ENCODE measurements around the gene RAB6B. TPM values are rescaled to one million over a fixed set of nuclear protein-coding genes. Genes with fewer than 3 reads are reported as not detected.

RAB6B gene
- total RNA-seq, 1 donor from 2014 or later = 11.3 TPM

GRCh38 chr3:133937756-133938601, 42.3 kb upstream of the RAB6B start:
- Mint-ChIP-seq H3K9me3 (ENCODE audit: unreplicated experiment) (no peaks in the 10 kb centered on the region), H3K27me3 (ENCODE audit: unreplicated experiment) (no peaks in the 10 kb centered on the region), H3K36me3 (ENCODE audit: unreplicated experiment) (no peaks in the 10 kb centered on the region), H3K4me1 (ENCODE audit: unreplicated experiment) (peaks cover 39% of the 10 kb centered on the region), H3K4me3 (ENCODE audit: unreplicated experiment) (no peak overlapping the region), H3K27ac (ENCODE audit: unreplicated experiment) (peak overlapping the region; percentile 4)
- DNase-seq (ENCODE audit: extremely low spot score, unreplicated experiment) = peak; percentile 63
- TF ChIP-seq CTCF (IDR thresholded peaks at IDR 0.05) = no peak

GRCh38 chr3:133937061-133937686, 41.5 kb upstream of the RAB6B start:
- Mint-ChIP-seq H3K36me3 (ENCODE audit: unreplicated experiment) (no peaks in the 10 kb centered on the region), H3K27me3 (ENCODE audit: unreplicated experiment) (no peaks in the 10 kb centered on the region), H3K4me1 (ENCODE audit: unreplicated experiment) (peaks cover 31% of the 10 kb centered on the region), H3K27ac (ENCODE audit: unreplicated experiment) (no peak overlapping the region), H3K4me3 (ENCODE audit: unreplicated experiment) (no peak overlapping the region), H3K9me3 (ENCODE audit: unreplicated experiment) (no peaks in the 10 kb centered on the region)
- peak; percentile 30 for DNase-seq (ENCODE audit: extremely low spot score, unreplicated experiment)
- TF ChIP-seq CTCF (IDR thresholded peaks at IDR 0.05) = no peak

- Mint-ChIP-seq H3K27ac (ENCODE audit: unreplicated experiment) (no peak overlapping the region), H3K27me3 (ENCODE audit: unreplicated experiment) (no peaks in the 10 kb centered on the region), H3K4me3 (ENCODE audit: unreplicated experiment) (no peak overlapping the region)
Measured at GRCh38 chr3:133935843-133936769, 40.4 kb upstream of the RAB6B start.

GRCh38 chr3:133934996-133935842, 39.5 kb upstream of the RAB6B start:
- peaks cover 18% of the 10 kb centered on the region for H3K4me1 Mint-ChIP-seq (ENCODE audit: unreplicated experiment)
- no peaks in the 10 kb centered on the region for H3K9me3 Mint-ChIP-seq (ENCODE audit: unreplicated experiment)
- TF ChIP-seq CTCF (IDR thresholded peaks at IDR 0.05) = no peak
- H3K27me3 Mint-ChIP-seq (ENCODE audit: unreplicated experiment) = no peaks in the 10 kb centered on the region
- H3K36me3 Mint-ChIP-seq (ENCODE audit: unreplicated experiment) = no peaks in the 10 kb centered on the region
- DNase-seq (ENCODE audit: extremely low spot score, unreplicated experiment) = peak; percentile 73
- H3K4me3 Mint-ChIP-seq (ENCODE audit: unreplicated experiment) = no peak overlapping the region
- H3K27ac Mint-ChIP-seq (ENCODE audit: unreplicated experiment) = no peak overlapping the region

More at GRCh38 chr3:133935843-133936769, 40.4 kb upstream of the RAB6B start:
- peaks cover 22% of the 10 kb centered on the region for H3K4me1 Mint-ChIP-seq (ENCODE audit: unreplicated experiment)
- H3K36me3 Mint-ChIP-seq (ENCODE audit: unreplicated experiment) = no peaks in the 10 kb centered on the region
- DNase-seq (ENCODE audit: extremely low spot score, unreplicated experiment) = peak; percentile 51
- no peaks in the 10 kb centered on the region for H3K9me3 Mint-ChIP-seq (ENCODE audit: unreplicated experiment)
- no peak for TF ChIP-seq CTCF (IDR thresholded peaks at IDR 0.05)

Data from osteocyte (in vitro differentiated cells).